ENCODE measurements around the gene HBZ. TPM values are rescaled to one million over a fixed set of nuclear protein-coding genes. Genes with fewer than 3 reads are reported as not detected.

The HBZ gene
- total RNA-seq, 1 experiment from 2014 or later, result 1.1 TPM

- TF ChIP-seq SIN3A (IDR thresholded peaks at IDR 0.05; ENCODE audit: borderline replicate concordance, insufficient read depth, low read depth, low read length) (no peak), CTCF (IDR thresholded peaks at IDR 0.05) (no peak), POLR2AphosphoS5 (IDR thresholded peaks at IDR 0.05; ENCODE audit: low read depth, low read length) (no peak), REST (IDR thresholded peaks at IDR 0.05; ENCODE audit: insufficient read depth in 1 of 2, low read depth in 2 of 2, low read length in 1 of 2) (no peak), TCF7L2 (IDR thresholded peaks at IDR 0.05; ENCODE audit: low read depth, low read length) (no peak)
- no peaks in the 10 kb centered on the region for H3K9me3 ChIP-seq (ENCODE audit: control insufficient read depth, insufficient read depth, low read depth, low read length)
- ATAC-seq (no peak), DNase-seq (ENCODE audit: low read depth, low spot score) (no peak)
- no peak overlapping the region for H3K4me3 ChIP-seq (ENCODE audit: low read depth in 2 of 2, low read length in 2 of 2)
- POLR2A ChIA-PET, result no interaction called here
- H3K27ac ChIP-seq (ENCODE audit: low read length), result no peak overlapping the region
- H3K36me3 ChIP-seq (ENCODE audit: control insufficient read depth, insufficient read depth, low read length), result no peaks in the 10 kb centered on the region; the same call in 1 of the 2 replicates
- CTCF ChIA-PET, result interaction anchor here (0.6 kb wide), 1 partner anchor 103 kb away, joined by 6 read pairs; no protein-coding TSS in a partner anchor
- peaks cover 2% of the 10 kb centered on the region; the same call in 1 of the 2 replicates for H3K4me1 ChIP-seq (ENCODE audit: control insufficient read depth, insufficient read depth, low read length)
- BruUV-seq (replicated peaks), result no TSS peak
- in situ Hi-C loops (cut with HindIII; ENCODE audit: low pct_unique_long_range_greater_than_20kb, low sequenced_read_pairs) (no loop called here), intact Hi-C loops (cut with micrococcal nuclease; ENCODE audit: unreplicated experiment) (no loop called here)
- H3K27me3 ChIP-seq (ENCODE audit: control insufficient read depth, insufficient read depth, low read length), result no peaks in the 10 kb centered on the region
Measured at GRCh38 chr16:130533-131173, 21.8 kb upstream of the HBZ start.

- in situ Hi-C loops (cut with HindIII; ENCODE audit: low pct_unique_long_range_greater_than_20kb, low sequenced_read_pairs) (no loop called here), intact Hi-C loops (cut with micrococcal nuclease; ENCODE audit: unreplicated experiment) (no loop called here)
- Histone ChIP-seq H3K36me3 (ENCODE audit: control insufficient read depth, insufficient read depth, low read length) (no peaks in the 10 kb centered on the region; the same call in 1 of the 2 replicates), H3K9me3 (ENCODE audit: control insufficient read depth, insufficient read depth, low read depth, low read length) (no peaks in the 10 kb centered on the region), H3K4me1 (ENCODE audit: control insufficient read depth, insufficient read depth, low read length) (peaks cover 7% of the 10 kb centered on the region; the same call in 1 of the 2 replicates), H3K27ac (ENCODE audit: low read length) (no peak overlapping the region), H3K27me3 (ENCODE audit: control insufficient read depth, insufficient read depth, low read length) (no peaks in the 10 kb centered on the region), H3K4me3 (ENCODE audit: low read depth in 2 of 2, low read length in 2 of 2) (no peak overlapping the region)
- DNase-seq (ENCODE audit: low read depth, low spot score) (no peak), ATAC-seq (no peak)
- ChIA-PET POLR2A (interaction anchor here (0.6 kb wide), 1 partner anchor 52 kb away, joined by 13 read pairs; no protein-coding TSS in a partner anchor), CTCF (no interaction called here)
- BruUV-seq (replicated peaks), result no TSS peak
- TF ChIP-seq POLR2AphosphoS5 (IDR thresholded peaks at IDR 0.05; ENCODE audit: low read depth, low read length) (no peak), CTCF (IDR thresholded peaks at IDR 0.05) (no peak), TCF7L2 (IDR thresholded peaks at IDR 0.05; ENCODE audit: low read depth, low read length) (no peak), REST (IDR thresholded peaks at IDR 0.05; ENCODE audit: insufficient read depth in 1 of 2, low read depth in 2 of 2, low read length in 1 of 2) (no peak), SIN3A (IDR thresholded peaks at IDR 0.05; ENCODE audit: borderline replicate concordance, insufficient read depth, low read depth, low read length) (no peak)
Measured at GRCh38 chr16:132120-132519, 20.3 kb upstream of the HBZ start.

Measured in Panc1 (cell line).